ENCODE measurements around the gene SLIT3.

The SLIT3 gene

DNA sequence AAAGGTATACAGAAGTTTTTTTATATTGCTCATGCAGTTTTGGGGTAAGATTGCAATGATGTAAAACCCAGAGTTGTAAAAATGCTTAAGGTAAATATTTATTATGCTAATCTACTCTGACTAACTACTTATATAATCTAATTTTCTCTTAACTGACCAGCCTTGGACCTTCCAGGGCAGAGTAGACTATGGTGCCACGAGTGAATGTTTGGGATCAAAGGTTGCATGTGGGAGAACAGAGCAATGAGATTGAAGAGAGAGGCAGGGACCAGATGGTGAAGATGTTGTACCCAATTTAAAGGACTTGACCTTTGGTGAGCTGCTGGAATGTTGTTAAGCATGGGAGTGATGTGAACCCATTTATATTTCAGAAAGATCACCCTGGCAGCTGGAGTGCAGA is 686.9 kb downstream of the SLIT3 start:
- Histone ChIP-seq H3K4me3 (replicated peaks; ENCODE audit: insufficient read depth, low read length) (no peak overlapping the region), H3K27me3 (ENCODE audit: insufficient read depth, poor library complexity, severe bottlenecking) (peaks cover 3% of the 10 kb centered on the region), H3K27ac (replicated peaks) (no peak overlapping the region)
- TF ChIP-seq, protein P1, sequence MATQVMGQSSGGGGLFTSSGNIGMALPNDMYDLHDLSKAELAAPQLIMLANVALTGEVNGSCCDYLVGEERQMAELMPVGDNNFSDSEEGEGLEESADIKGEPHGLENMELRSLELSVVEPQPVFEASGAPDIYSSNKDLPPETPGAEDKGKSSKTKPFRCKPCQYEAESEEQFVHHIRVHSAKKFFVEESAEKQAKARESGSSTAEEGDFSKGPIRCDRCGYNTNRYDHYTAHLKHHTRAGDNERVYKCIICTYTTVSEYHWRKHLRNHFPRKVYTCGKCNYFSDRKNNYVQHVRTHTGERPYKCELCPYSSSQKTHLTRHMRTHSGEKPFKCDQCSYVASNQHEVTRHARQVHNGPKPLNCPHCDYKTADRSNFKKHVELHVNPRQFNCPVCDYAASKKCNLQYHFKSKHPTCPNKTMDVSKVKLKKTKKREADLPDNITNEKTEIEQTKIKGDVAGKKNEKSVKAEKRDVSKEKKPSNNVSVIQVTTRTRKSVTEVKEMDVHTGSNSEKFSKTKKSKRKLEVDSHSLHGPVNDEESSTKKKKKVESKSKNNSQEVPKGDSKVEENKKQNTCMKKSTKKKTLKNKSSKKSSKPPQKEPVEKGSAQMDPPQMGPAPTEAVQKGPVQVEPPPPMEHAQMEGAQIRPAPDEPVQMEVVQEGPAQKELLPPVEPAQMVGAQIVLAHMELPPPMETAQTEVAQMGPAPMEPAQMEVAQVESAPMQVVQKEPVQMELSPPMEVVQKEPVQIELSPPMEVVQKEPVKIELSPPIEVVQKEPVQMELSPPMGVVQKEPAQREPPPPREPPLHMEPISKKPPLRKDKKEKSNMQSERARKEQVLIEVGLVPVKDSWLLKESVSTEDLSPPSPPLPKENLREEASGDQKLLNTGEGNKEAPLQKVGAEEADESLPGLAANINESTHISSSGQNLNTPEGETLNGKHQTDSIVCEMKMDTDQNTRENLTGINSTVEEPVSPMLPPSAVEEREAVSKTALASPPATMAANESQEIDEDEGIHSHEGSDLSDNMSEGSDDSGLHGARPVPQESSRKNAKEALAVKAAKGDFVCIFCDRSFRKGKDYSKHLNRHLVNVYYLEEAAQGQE (IDR thresholded peaks at IDR 0.05; ENCODE audit: insufficient replicate concordance, low read depth): no peak
- TF ChIP-seq POLR2AphosphoS5 (IDR thresholded peaks at IDR 0.05; ENCODE audit: low read depth): no peak
- no peak for DNase-seq (ENCODE audit: low read depth in 1 of 2, low spot score in 1 of 2)

DNA sequence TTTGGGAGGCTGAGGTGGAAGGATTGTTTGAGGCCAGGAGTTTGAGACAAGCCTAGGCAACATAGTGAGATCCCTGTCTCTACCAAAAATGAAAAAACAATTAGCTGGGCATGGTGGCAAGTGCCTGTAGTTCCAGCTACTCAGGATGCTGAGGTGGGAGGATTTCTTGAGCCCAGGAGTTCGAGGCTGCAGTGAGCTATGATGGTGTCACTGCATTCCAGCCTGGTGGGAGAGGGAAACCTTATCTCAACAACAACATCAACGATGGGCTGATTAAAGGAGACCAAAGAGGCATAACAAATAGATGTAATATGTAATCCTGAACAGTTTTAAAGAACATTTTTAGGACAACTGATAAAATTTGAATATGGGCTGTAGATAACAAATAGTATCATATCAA is 687.5 kb downstream of the SLIT3 start:
- DNase-seq (ENCODE audit: low read depth in 1 of 2, low spot score in 1 of 2): no peak
- peaks cover 3% of the 10 kb centered on the region for H3K27me3 ChIP-seq (ENCODE audit: insufficient read depth, poor library complexity, severe bottlenecking)
- no peak overlapping the region for H3K4me3 ChIP-seq (replicated peaks; ENCODE audit: insufficient read depth, low read length)
- no peak overlapping the region for H3K27ac ChIP-seq (replicated peaks)
- TF ChIP-seq SPI1 (IDR thresholded peaks at IDR 0.05; ENCODE audit: borderline replicate concordance, low read depth) (no peak), GABPA (IDR thresholded peaks at IDR 0.05; ENCODE audit: low read depth) (no peak), POLR2AphosphoS5 (IDR thresholded peaks at IDR 0.05; ENCODE audit: low read depth) (no peak)
- TF ChIP-seq, protein P2, sequence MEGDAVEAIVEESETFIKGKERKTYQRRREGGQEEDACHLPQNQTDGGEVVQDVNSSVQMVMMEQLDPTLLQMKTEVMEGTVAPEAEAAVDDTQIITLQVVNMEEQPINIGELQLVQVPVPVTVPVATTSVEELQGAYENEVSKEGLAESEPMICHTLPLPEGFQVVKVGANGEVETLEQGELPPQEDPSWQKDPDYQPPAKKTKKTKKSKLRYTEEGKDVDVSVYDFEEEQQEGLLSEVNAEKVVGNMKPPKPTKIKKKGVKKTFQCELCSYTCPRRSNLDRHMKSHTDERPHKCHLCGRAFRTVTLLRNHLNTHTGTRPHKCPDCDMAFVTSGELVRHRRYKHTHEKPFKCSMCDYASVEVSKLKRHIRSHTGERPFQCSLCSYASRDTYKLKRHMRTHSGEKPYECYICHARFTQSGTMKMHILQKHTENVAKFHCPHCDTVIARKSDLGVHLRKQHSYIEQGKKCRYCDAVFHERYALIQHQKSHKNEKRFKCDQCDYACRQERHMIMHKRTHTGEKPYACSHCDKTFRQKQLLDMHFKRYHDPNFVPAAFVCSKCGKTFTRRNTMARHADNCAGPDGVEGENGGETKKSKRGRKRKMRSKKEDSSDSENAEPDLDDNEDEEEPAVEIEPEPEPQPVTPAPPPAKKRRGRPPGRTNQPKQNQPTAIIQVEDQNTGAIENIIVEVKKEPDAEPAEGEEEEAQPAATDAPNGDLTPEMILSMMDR (IDR thresholded peaks at IDR 0.05; ENCODE audit: insufficient read depth, low read length): no peak
- TF ChIP-seq, protein P1 (IDR thresholded peaks at IDR 0.05; ENCODE audit: insufficient replicate concordance, low read depth): no peak

DNA sequence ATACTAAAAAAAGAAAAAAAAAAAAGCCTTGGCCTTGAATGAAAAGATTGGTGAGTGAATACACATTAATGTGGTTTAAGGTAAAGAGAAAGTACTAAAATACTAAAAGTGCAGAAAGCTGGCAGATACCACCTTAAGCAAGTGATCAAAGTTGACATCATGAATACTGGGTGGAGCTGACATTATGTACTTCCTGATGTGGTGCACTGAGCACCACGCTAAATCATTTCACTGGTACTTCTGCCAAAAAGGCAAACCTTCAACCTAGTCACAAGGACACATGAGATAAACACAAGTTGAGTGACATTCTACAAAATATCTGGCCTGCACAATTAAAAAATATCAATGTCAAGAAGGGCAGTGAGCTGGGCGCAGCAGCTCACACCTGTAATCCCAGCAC is 687.9 kb downstream of the SLIT3 start:
- Histone ChIP-seq H3K4me3 (replicated peaks; ENCODE audit: insufficient read depth, low read length) (no peak overlapping the region), H3K27ac (replicated peaks) (no peak overlapping the region), H3K27me3 (ENCODE audit: insufficient read depth, poor library complexity, severe bottlenecking) (peaks cover 3% of the 10 kb centered on the region)
- no peak for DNase-seq (ENCODE audit: low read depth in 1 of 2, low spot score in 1 of 2)
- TF ChIP-seq, protein P1 (IDR thresholded peaks at IDR 0.05; ENCODE audit: insufficient replicate concordance, low read depth): no peak
- TF ChIP-seq SPI1 (IDR thresholded peaks at IDR 0.05; ENCODE audit: borderline replicate concordance, low read depth) (no peak), POLR2AphosphoS5 (IDR thresholded peaks at IDR 0.05; ENCODE audit: low read depth) (no peak), GABPA (IDR thresholded peaks at IDR 0.05; ENCODE audit: low read depth) (no peak)
- TF ChIP-seq, protein P2 (IDR thresholded peaks at IDR 0.05; ENCODE audit: insufficient read depth, low read length): no peak

DNA sequence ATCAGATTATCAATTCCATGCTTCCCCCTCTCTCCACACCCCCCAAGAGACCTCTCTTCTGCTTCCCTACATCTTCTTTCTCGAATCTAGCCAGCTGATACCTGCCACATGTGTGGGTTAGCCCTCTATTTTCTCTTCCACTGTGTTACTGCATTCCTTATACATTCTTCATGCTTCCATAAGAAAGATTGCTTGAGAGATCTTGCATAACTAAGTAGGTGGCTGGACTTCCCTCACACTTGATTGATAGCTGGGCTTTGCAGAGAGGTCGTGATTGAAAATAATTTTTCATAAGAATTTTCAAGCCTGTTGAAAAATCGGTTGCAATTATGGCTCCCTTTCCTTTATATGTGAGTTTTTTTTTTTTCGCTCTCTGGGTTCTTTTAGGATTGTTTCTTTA is 688.8 kb downstream of the SLIT3 start:
- Histone ChIP-seq H3K4me3 (replicated peaks; ENCODE audit: insufficient read depth, low read length) (no peak overlapping the region), H3K27me3 (ENCODE audit: insufficient read depth, poor library complexity, severe bottlenecking) (peaks cover 3% of the 10 kb centered on the region), H3K27ac (replicated peaks) (no peak overlapping the region)
- no peak for DNase-seq (ENCODE audit: low read depth in 1 of 2, low spot score in 1 of 2)
- TF ChIP-seq SPI1 (IDR thresholded peaks at IDR 0.05; ENCODE audit: borderline replicate concordance, low read depth): no peak
- TF ChIP-seq, protein P2 (IDR thresholded peaks at IDR 0.05; ENCODE audit: insufficient read depth, low read length): no peak
- TF ChIP-seq, protein P1 (IDR thresholded peaks at IDR 0.05; ENCODE audit: insufficient replicate concordance, low read depth): no peak
- TF ChIP-seq GABPA (IDR thresholded peaks at IDR 0.05; ENCODE audit: low read depth): no peak
- TF ChIP-seq POLR2AphosphoS5 (IDR thresholded peaks at IDR 0.05; ENCODE audit: low read depth): no peak
